HEK293 (cell line): Measurements from ENCODE around the gene IFFO2.

ENCODE experiments used
- CTCF ChIA-PET: fragments of 350-600 bp; formaldehyde crosslinking; extraction: SDS; loops from one replicate; lab custom pipeline; 2021; ENCODE audit warnings: antibody characterized with exemption; lab: Yijun Ruan, JAX
- POLR2A ChIA-PET: fragments of 300-600 bp; formaldehyde crosslinking; extraction: SDS; loops from one replicate; lab custom pipeline; 2020; ENCODE audit warnings: antibody characterized with exemption, inconsistent platforms; lab: Yijun Ruan, JAX
- H3K27ac ChIP-seq: fragments of 200-500 bp; sonication (Bioruptor generic); 2 replicates; pipeline ENCODE4 v1.5.1; 2014; ENCODE audit warnings: low read depth, low read length, control low read depth, inconsistent platforms; ENCODE audit errors: extremely low read depth
- H3K36me3 ChIP-seq, 2 experiments: fragments of 200-500 bp in 1 of 2; sonication (Bioruptor generic) in 1 of 2; 1 replicate in 1 of 2; 2 replicates in 1 of 2; pipeline ENCODE4 v1.5.1; 2014 to 2017; ENCODE audit warnings: inconsistent platforms in 2 of 2, low read length in 2 of 2; ENCODE audit not compliant: control insufficient read depth in 2 of 2, insufficient read depth in 1 of 2
- H3K4me1 ChIP-seq: fragments of 200-500 bp; sonication (Bioruptor generic); 2 replicates; pipeline ENCODE4 v1.5.1; 2014; ENCODE audit warnings: mild to moderate bottlenecking, low read length, inconsistent platforms; ENCODE audit not compliant: control insufficient read depth, insufficient read depth
- H3K4me3 ChIP-seq: 2 replicates; pipeline ENCODE4 v1.5.1; 2011; ENCODE audit warnings: low read depth, mild to moderate bottlenecking, control low read depth, low read length, moderate library complexity
- H3K9me3 ChIP-seq: fragments of 200-500 bp; sonication (Bioruptor generic); 2 replicates; pipeline ENCODE4 v1.5.1; 2014; ENCODE audit warnings: low read depth, low read length, inconsistent platforms; ENCODE audit not compliant: control insufficient read depth, insufficient read depth
- BCL11A ChIP-seq: fragments of 450-650 bp; formaldehyde crosslinking; IDR thresholded peaks from 2 replicates; pipeline ENCODE4 v1.5.1; 2016; ENCODE audit warnings: low read depth, missing biosample characterization, missing genetic modification characterization
- GLIS2 ChIP-seq: fragments of 450-650 bp; formaldehyde crosslinking; IDR thresholded peaks from 2 replicates; pipeline ENCODE4 v1.5.1; 2016; ENCODE audit warnings: missing biosample characterization, missing genetic modification characterization
- MYNN ChIP-seq: fragments of 450-650 bp; formaldehyde crosslinking; IDR thresholded peaks from 2 replicates; pipeline ENCODE4 v1.5.1; 2016; ENCODE audit warnings: missing biosample characterization, missing genetic modification characterization, borderline replicate concordance
- SCRT2 ChIP-seq: fragments of 450-650 bp; formaldehyde crosslinking; IDR thresholded peaks from 2 replicates; pipeline ENCODE4 v1.5.1; 2016; ENCODE audit warnings: missing biosample characterization, missing genetic modification characterization
- ZBTB48 ChIP-seq: fragments of 450-650 bp; formaldehyde crosslinking; IDR thresholded peaks from 2 replicates; pipeline ENCODE4 v1.5.1; 2016; ENCODE audit warnings: missing biosample characterization, missing genetic modification characterization
- ZIC2 ChIP-seq: fragments of 450-650 bp; formaldehyde crosslinking; IDR thresholded peaks from 2 replicates; pipeline ENCODE4 v1.5.1; 2016; ENCODE audit warnings: missing biosample characterization, missing genetic modification characterization
- ZNF157 ChIP-seq: fragments of 450-650 bp; formaldehyde crosslinking; IDR thresholded peaks from 2 replicates; pipeline ENCODE4 v1.5.1; 2016; ENCODE audit warnings: missing biosample characterization, missing genetic modification characterization
- ZNF223 ChIP-seq: fragments of 450-650 bp; formaldehyde crosslinking; IDR thresholded peaks from 2 replicates; pipeline ENCODE4 v1.5.1; 2016; ENCODE audit warnings: missing biosample characterization, missing genetic modification characterization
- ZNF24 ChIP-seq: fragments of 450-650 bp; formaldehyde crosslinking; IDR thresholded peaks from 2 replicates; pipeline ENCODE4 v1.5.1; 2016; ENCODE audit warnings: missing biosample characterization, missing genetic modification characterization
- ZNF473 ChIP-seq: fragments of 450-650 bp; formaldehyde crosslinking; IDR thresholded peaks from 2 replicates; pipeline ENCODE4 v1.5.1; 2017; ENCODE audit warnings: missing biosample characterization, missing genetic modification characterization
- ZNF560 ChIP-seq: fragments of 450-650 bp; formaldehyde crosslinking; IDR thresholded peaks from 2 replicates; pipeline ENCODE4 v1.5.1; 2017; ENCODE audit warnings: missing biosample characterization, missing genetic modification characterization, borderline replicate concordance
- ZNF660 ChIP-seq: fragments of 450-650 bp; IDR thresholded peaks from 2 replicates; pipeline ENCODE4 v1.5.1; 2018; ENCODE audit warnings: missing biosample characterization, mild to moderate bottlenecking, missing genetic modification characterization
- ZNF768 ChIP-seq: fragments of 450-650 bp; formaldehyde crosslinking; IDR thresholded peaks from 2 replicates; pipeline ENCODE4 v1.5.1; 2018; ENCODE audit warnings: missing biosample characterization, mild to moderate bottlenecking, missing genetic modification characterization
- ZNF776 ChIP-seq: fragments of 450-650 bp; formaldehyde crosslinking; IDR thresholded peaks from 2 replicates; pipeline ENCODE4 v1.5.0; 2017; ENCODE audit warnings: missing biosample characterization, missing genetic modification characterization, borderline replicate concordance
- ZNF843 ChIP-seq: fragments of 450-650 bp; formaldehyde crosslinking; IDR thresholded peaks from 2 replicates; pipeline ENCODE4 v1.5.1; 2016; ENCODE audit warnings: missing biosample characterization, missing genetic modification characterization
- ZSCAN30 ChIP-seq: fragments of 450-650 bp; IDR thresholded peaks from 2 replicates; pipeline ENCODE4 v1.5.1; 2018; ENCODE audit warnings: missing biosample characterization, mild to moderate bottlenecking, missing genetic modification characterization, moderate library complexity
- TF ChIP-seq, protein P1 (sequence below): sonication (generic); formaldehyde crosslinking; IDR thresholded peaks from 2 replicates; pipeline ENCODE4 v1.8.1; 2022; ENCODE audit warnings: mild to moderate bottlenecking, moderate library complexity, missing genetic modification reagents
- TF ChIP-seq, protein P2 (sequence below): fragments of 450-650 bp; formaldehyde crosslinking; IDR thresholded peaks from 2 replicates; pipeline ENCODE4 v1.5.1; 2016; ENCODE audit warnings: missing biosample characterization, missing genetic modification characterization
- TF ChIP-seq, protein P3 (sequence below): fragments of 450-650 bp; formaldehyde crosslinking; IDR thresholded peaks from 2 replicates; pipeline ENCODE4 v1.5.1; 2016; ENCODE audit warnings: missing biosample characterization, missing genetic modification characterization
- TF ChIP-seq, protein P4 (sequence below): fragments of 450-650 bp; formaldehyde crosslinking; IDR thresholded peaks from 2 replicates; pipeline ENCODE4 v1.5.1; 2016; ENCODE audit warnings: missing biosample characterization, missing genetic modification characterization, borderline replicate concordance

Gene IFFO2

DNA sequence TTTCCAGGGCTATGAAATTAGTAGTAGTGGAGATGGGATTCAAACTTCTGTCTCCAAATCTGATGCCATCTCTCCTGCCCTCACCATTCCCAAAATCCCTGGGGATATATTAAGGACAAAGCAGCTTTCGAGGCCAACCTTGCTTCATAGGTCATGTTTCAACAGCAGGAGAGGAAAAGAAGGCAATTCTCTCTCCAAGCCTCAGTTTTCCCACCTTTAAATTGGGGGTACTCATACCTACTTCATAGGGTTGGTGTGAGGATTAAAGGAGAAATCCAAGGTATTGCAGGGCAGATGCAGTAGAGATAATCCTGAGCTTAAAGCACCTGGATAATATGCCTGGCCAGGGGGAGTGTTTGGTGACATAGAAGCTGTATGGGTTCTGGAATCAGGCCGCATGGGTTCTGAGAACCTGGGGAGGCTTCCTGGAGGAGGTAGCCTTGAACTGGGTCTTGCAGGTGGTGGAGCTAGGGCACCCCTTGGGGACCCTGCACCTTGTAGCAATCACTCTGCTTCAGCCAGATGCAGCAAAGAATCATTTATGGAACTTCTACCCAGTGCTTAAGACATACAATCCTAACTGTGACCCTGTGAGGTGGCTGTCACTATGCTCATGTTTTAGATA is 10.7 kb upstream of the IFFO2 start:
- no peak for TF ChIP-seq ZNF473
- no peak for TF ChIP-seq ZNF560
- TF ChIP-seq BCL11A: no peak
- TF ChIP-seq ZNF776: no peak
- TF ChIP-seq ZNF223 (tag by site-specific recombination): no peak
- no peak for TF ChIP-seq SCRT2
- TF ChIP-seq, protein P1, sequence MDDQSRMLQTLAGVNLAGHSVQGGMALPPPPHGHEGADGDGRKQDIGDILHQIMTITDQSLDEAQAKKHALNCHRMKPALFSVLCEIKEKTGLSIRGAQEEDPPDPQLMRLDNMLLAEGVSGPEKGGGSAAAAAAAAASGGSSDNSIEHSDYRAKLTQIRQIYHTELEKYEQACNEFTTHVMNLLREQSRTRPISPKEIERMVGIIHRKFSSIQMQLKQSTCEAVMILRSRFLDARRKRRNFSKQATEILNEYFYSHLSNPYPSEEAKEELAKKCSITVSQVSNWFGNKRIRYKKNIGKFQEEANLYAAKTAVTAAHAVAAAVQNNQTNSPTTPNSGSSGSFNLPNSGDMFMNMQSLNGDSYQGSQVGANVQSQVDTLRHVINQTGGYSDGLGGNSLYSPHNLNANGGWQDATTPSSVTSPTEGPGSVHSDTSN: no peak
- no peak for TF ChIP-seq ZNF768 (tag by site-specific recombination)
- TF ChIP-seq ZIC2: no peak
- no peak for TF ChIP-seq GLIS2 (tag by site-specific recombination)
- TF ChIP-seq ZNF157: no peak
- Histone ChIP-seq H3K36me3 (no peaks in the 10 kb centered on the region), H3K4me1 (no peaks in the 10 kb centered on the region), H3K4me3 (no peak overlapping the region), H3K27ac (no peak overlapping the region), H3K9me3 (no peaks in the 10 kb centered on the region)
- ChIA-PET CTCF (interaction anchor here (1.0 to 9.9 kb wide), 4 partner anchors 8 to 60 kb away, joined by 5 to 56 read pairs (median 8); no protein-coding TSS in a partner anchor), POLR2A (interaction anchor here (0.7 to 1.4 kb wide), 2 partner anchors 18 to 1005 kb away, joined by 3 to 7 read pairs; no protein-coding TSS in a partner anchor)

DNA sequence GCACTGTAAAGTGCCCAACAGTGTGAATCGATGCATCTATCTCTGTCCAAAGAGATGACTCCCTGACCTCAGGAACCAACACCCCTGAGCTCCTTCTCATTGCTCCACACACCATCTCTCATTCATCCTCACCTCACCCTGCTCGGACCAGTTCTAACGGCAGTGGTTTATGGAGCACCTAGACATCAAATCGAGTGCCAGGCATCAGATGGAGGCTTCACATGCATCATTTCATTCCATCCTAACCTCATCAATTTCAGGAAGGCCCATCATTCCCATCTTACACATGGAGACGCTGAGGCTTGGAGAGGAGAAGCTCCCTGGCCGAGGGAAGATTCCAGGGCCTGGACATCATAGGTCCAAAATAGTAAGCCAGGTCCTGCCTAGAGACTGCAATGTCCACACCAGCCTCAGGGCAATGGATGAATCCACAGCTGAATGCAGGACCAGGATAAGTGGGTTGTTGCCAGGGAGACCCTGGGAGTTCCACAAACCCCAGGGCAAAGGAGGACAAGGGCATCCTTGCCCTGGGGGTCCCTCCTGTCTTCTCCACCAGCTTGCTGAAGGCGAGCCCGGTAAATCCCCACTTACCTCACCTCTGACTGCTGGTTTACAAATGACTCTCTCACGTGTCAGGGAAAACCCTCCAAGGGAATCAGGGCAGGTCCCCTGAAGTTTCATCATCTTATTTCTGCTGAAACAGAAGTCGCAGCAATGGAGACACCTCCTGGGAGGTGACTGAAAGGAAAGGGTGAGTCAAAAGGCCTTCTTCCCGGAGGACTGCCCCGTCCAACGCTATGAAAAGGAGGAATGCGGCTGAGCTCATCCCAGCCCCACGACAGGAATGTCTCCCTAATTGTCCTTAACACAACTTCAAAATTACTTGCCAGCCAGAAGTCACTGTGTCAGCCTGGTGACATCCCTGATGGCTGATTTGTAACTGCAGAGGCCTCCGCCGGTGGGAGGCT is 9.0 kb upstream of the IFFO2 start:
- no peak overlapping the region for H3K4me3 ChIP-seq
- no peaks in the 10 kb centered on the region for H3K4me1 ChIP-seq
- H3K36me3 ChIP-seq: no peaks in the 10 kb centered on the region
- TF ChIP-seq ZSCAN30 (no peak), ZNF660 (tag by site-specific recombination) (peak; percentile 81; the same call in 1 of the 2 replicates), ZNF843 (no peak), MYNN (no peak), ZBTB48 (peak; percentile 72; the same call in 1 of the 2 replicates), ZNF24 (tag by site-specific recombination) (no peak), ZIC2 (0 out of 2 replicates have a peak, but pooled peaks have one; percentile 7)
- TF ChIP-seq, protein P2, sequence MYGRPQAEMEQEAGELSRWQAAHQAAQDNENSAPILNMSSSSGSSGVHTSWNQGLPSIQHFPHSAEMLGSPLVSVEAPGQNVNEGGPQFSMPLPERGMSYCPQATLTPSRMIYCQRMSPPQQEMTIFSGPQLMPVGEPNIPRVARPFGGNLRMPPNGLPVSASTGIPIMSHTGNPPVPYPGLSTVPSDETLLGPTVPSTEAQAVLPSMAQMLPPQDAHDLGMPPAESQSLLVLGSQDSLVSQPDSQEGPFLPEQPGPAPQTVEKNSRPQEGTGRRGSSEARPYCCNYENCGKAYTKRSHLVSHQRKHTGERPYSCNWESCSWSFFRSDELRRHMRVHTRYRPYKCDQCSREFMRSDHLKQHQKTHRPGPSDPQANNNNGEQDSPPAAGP: peak; percentile 72; the same call in 1 of the 2 replicates
- TF ChIP-seq, protein P3, sequence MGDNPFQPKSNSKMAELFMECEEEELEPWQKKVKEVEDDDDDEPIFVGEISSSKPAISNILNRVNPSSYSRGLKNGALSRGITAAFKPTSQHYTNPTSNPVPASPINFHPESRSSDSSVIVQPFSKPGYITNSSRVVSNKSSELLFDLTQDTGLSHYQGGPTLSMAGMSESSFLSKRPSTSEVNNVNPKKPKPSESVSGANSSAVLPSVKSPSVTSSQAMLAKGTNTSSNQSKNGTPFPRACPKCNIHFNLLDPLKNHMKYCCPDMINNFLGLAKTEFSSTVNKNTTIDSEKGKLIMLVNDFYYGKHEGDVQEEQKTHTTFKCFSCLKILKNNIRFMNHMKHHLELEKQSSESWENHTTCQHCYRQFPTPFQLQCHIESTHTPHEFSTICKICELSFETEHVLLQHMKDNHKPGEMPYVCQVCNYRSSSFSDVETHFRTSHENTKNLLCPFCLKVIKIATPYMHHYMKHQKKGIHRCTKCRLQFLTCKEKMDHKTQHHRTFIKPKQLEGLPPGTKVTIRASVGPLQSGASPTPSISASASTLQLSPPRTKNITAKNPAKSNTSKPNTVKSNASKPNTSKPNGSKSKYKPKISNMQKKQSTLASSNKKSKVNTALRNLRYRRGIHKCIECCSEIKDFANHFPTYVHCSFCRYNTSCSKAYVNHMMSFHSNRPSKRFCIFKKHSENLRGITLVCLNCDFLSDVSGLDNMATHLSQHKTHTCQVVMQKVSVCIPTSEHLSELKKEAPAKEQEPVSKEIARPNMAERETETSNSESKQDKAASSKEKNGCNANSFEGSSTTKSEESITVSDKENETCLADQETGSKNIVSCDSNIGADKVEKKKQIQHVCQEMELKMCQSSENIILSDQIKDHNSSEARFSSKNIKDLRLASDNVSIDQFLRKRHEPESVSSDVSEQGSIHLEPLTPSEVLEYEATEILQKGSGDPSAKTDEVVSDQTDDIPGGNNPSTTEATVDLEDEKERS: no peak
- TF ChIP-seq, protein P4, sequence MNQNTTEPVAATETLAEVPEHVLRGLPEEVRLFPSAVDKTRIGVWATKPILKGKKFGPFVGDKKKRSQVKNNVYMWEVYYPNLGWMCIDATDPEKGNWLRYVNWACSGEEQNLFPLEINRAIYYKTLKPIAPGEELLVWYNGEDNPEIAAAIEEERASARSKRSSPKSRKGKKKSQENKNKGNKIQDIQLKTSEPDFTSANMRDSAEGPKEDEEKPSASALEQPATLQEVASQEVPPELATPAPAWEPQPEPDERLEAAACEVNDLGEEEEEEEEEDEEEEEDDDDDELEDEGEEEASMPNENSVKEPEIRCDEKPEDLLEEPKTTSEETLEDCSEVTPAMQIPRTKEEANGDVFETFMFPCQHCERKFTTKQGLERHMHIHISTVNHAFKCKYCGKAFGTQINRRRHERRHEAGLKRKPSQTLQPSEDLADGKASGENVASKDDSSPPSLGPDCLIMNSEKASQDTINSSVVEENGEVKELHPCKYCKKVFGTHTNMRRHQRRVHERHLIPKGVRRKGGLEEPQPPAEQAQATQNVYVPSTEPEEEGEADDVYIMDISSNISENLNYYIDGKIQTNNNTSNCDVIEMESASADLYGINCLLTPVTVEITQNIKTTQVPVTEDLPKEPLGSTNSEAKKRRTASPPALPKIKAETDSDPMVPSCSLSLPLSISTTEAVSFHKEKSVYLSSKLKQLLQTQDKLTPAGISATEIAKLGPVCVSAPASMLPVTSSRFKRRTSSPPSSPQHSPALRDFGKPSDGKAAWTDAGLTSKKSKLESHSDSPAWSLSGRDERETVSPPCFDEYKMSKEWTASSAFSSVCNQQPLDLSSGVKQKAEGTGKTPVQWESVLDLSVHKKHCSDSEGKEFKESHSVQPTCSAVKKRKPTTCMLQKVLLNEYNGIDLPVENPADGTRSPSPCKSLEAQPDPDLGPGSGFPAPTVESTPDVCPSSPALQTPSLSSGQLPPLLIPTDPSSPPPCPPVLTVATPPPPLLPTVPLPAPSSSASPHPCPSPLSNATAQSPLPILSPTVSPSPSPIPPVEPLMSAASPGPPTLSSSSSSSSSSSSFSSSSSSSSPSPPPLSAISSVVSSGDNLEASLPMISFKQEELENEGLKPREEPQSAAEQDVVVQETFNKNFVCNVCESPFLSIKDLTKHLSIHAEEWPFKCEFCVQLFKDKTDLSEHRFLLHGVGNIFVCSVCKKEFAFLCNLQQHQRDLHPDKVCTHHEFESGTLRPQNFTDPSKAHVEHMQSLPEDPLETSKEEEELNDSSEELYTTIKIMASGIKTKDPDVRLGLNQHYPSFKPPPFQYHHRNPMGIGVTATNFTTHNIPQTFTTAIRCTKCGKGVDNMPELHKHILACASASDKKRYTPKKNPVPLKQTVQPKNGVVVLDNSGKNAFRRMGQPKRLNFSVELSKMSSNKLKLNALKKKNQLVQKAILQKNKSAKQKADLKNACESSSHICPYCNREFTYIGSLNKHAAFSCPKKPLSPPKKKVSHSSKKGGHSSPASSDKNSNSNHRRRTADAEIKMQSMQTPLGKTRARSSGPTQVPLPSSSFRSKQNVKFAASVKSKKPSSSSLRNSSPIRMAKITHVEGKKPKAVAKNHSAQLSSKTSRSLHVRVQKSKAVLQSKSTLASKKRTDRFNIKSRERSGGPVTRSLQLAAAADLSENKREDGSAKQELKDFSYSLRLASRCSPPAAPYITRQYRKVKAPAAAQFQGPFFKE: no peak
- TF ChIP-seq, all 188 proteins: peak for 4
- ChIA-PET CTCF (interaction anchor here (0.7 to 9.9 kb wide), 8 partner anchors 10 to 136 kb away, joined by 3 to 56 read pairs (median 4); no protein-coding TSS in a partner anchor), POLR2A (interaction anchor here (0.7 to 1.4 kb wide), 3 partner anchors 9 to 20 kb away, joined by 3 to 6 read pairs (median 4); partner anchors contain the start of gene IFFO2)
- Histone ChIP-seq H3K27ac (no peak overlapping the region), H3K9me3 (no peaks in the 10 kb centered on the region)
